Measurements from ENCODE around the gene KCTD17.

DNA sequence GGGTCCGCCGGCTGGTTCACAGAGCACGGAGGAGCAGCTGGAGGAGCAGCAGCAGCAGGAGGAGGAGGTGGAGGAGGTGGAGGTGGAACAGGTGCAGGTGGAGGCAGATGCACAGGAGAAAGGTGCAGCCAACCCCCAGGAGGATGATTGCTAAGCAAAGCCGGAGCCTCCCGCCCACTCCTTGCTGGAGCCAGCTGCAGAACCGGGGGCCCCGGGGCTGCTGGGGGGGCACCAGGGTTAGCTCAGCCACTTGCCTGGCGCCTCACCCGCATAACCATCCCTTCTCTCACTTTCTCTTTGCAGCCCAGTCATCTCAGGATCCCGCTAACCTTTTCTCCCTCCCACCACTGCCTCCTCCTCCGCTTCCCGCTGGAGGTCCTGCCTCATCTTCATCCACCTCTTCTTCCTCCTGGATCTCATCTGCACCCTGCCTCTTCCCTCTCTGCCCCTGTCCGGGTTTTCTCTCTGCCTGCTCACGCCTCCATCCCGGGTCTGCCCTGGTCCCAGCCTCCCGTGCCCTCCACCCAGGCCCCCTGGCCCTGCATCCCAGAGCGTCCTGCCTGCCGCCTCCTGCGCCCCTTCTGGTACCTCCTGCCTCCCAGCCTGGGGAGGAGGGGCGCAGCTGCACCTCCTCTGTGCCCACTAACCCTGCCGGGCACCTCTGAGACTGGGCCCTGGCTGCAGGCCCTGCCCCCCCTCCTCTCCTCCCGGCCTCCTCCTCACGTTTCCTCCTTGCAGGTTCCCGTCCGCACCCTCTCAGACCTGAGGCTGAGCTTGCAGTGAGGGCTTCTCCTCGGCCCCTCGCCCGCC lies 9.5 kb downstream of the KCTD17 start:
- no peak for TF ChIP-seq ZNF121 (CRISPR knock-in tag; IDR thresholded peaks at IDR 0.05)
- TF ChIP-seq, protein P1, sequence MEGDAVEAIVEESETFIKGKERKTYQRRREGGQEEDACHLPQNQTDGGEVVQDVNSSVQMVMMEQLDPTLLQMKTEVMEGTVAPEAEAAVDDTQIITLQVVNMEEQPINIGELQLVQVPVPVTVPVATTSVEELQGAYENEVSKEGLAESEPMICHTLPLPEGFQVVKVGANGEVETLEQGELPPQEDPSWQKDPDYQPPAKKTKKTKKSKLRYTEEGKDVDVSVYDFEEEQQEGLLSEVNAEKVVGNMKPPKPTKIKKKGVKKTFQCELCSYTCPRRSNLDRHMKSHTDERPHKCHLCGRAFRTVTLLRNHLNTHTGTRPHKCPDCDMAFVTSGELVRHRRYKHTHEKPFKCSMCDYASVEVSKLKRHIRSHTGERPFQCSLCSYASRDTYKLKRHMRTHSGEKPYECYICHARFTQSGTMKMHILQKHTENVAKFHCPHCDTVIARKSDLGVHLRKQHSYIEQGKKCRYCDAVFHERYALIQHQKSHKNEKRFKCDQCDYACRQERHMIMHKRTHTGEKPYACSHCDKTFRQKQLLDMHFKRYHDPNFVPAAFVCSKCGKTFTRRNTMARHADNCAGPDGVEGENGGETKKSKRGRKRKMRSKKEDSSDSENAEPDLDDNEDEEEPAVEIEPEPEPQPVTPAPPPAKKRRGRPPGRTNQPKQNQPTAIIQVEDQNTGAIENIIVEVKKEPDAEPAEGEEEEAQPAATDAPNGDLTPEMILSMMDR (IDR thresholded peaks at IDR 0.05): no peak

Data from WTC11 (cell line).